K562 treated with DMSO at 1 percent for 4 hours (cell line): ENCODE measurements around the gene REC8. TPM values are rescaled to one million over a fixed set of nuclear protein-coding genes. Genes with fewer than 3 reads are reported as not detected.

Experiments
- total RNA-seq: library from RNA; unstranded; fragments of 300-600 nt; gene quantifications from 2 replicates; pipeline ENCODE4 v1.2.3, GENCODE V29; 2022; ENCODE audit not compliant: insufficient read depth

REC8 gene
- 5.1 and 7.1 TPM in 2 replicates for total RNA-seq

DNA sequence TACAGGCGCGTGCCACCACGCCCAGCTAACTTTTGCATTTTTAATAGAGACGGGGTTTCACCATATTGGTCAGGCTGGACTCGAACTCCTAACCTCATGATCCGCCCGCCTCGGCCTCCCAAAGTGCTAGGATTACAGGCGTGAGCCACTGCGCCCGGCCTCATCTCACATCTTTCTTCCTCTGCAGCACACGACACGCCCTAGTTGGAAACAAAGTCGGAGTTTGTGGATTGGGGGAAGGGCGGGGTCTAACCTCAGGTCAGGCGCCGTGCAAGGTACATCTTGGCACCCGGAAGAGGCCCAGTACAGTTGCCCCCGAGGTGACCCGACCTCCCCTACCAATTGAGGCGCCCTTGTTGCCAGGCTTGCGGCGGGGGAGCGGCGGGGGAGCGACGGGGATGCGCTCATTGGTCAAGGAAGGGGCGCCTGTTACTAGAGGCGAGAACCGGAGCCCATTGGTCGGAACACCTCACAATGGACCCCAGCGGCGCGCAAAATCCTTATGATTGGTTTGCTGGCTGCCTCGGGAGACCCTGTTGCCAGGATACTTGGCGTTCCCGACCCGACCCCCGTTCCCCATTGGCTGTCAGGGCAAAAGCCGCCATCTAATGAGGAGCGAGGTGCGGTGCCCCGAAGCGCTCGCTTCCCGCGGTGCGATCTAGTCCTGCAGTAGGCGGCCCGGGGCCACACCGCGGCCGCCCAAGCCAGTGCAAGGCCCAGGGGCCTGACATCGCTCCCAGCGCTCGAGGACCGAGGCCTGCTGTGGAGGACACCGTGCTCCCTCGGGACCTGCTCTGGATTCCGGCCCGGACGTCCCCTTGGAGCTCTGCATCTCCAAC is at the start of gene REC8:
REC8 (plus strand) TSS at position 659 of the 839 bp plus-strand sequence. CDS start 473 bp downstream, outside the sequence.

GRCh38 chr14:24130380-24130716 is 41.5 kb upstream of the REC8 start, which contains the start of gene FITM1:
Gene FITM1 (plus strand): TSS chr14:24130659. CDS start chr14:24131564, 905 bp downstream.

GRCh38 chr14:24135834-24136683 is 35.8 kb upstream of the REC8 start, which contains the start of gene PSME1:
Gene PSME1 (plus strand): TSS chr14:24136194. CDS start chr14:24136263, 69 bp downstream.

GRCh38 chr14:24141097-24141880 is 30.6 kb upstream of the REC8 start, which contains the start of gene EMC9:
Gene EMC9 (minus strand): TSS chr14:24141591. CDS start chr14:24141304, 287 bp downstream.

DNA sequence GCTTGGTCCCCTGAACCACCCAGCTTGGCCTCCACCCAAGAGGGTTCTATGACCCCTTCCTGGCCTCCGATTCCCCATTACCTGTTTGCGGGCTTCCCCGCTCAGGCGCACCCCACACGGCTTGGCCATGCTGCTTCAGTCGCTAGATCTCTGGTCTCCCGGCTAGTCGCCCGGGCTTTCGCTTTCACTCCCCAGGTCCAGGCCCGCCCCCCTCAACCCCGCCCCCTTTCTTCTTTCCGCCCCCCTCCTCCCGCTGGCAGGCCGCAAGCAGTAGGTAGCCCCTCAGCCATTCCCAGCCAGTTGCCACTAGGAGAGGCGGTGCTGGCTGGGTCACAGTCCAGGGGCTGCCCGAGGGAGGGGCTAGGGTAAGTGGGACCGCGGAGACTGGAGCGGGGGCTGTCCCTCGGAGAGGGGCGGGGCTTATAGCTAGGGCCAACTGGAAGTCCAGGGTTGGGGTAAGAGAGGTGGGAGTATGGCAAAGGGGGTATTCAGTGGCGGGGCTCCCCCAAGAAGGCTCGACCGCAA is 25.4 kb upstream of the REC8 start, which contains the start of gene PSME2:
PSME2 (minus strand) TSS at position 158 of the 525 bp plus-strand sequence; CDS start at position 129, 29 bp downstream.

DNA sequence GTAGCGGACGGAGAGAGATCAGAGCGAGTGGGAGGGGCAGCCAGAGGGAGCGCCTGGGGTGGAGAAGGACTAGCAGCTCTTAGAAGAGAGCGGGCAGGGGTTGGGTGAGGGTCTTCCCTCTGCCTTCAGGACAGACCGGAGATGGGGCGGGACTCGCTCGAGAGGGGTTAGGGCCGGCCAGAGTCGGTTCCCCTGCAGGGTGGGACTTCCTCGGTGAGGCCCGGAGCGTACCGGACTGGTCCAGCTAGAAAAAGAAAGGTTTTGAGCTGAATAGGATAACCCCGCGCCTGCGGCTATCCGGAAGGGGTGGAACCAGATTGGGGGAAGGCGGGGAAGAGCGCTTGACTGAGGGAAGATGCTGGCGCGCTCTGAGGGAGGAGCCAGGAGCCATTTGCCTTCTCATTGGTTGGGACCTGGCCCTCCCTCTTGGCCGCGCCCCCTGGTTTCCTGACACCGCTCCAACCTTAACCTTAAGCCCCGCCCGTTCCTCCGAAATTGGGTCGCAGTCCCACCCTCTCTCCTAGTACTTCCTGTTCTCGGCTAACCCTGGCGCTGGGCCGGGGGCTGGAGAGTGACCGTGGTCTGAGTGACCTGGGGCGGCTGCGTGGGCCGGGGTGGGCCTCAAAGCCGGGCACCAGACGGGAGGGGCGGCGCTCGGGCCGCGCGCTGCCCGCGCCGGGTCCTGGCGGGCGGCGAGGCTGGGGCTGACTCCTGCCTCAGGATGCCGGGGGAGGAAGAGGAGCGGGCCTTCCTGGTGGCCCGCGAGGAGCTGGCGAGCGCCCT is 24.7 kb upstream of the REC8 start, which contains the start of gene RNF31:
RNF31 (plus strand) TSS at position 521 of the 783 bp plus-strand sequence; CDS start at position 722, 201 bp downstream.

DNA sequence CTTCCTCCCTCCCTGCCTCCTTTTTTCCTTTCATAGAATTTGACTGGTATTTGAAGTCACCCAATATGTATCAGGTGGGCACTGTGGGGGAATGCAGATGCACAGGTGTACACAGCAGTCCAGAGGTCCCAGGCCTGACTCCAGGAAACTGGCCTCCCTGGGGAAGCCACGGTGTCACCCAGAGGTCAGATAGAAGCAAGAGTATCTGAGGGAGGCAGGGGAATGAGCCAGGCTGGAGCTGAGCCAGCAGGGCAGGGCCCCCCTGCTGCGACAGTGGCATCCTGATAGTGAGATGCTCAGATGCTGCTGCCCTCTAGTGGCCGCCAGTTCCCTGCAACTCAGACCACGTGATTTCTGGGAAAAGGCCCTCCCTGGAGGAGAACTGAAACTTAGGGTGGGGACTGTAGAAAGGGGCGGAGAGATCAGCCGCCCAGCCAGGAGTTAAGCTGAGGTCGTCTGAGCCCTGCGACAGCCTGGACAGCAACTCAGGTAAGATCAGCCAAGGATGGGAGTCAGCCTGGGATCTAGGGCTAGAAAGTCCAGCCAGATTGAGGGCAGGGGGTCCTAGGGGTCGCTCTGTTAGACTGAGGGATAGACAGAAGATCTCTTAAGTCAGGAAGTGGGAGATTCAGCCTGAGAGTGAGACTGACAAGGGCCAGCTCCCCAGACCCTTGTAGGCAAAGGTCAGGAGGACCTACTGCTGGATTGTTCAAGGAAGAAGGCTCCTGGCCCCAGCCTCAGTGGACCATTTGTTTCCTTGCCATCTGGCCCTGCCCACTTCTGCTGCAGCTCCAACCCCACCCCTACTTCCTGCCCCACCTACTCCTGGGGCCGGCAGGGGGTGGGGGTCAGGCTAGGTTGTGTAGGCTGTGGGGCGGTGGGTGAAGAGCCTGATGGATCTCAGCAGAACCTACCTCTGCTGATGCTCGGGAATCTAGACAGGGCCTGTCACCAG is 10.8 kb upstream of the REC8 start, which contains the start of gene IRF9:
IRF9 (plus strand) TSS at position 416 of the 955 bp plus-strand sequence. CDS start 880 bp downstream, outside the sequence.

DNA sequence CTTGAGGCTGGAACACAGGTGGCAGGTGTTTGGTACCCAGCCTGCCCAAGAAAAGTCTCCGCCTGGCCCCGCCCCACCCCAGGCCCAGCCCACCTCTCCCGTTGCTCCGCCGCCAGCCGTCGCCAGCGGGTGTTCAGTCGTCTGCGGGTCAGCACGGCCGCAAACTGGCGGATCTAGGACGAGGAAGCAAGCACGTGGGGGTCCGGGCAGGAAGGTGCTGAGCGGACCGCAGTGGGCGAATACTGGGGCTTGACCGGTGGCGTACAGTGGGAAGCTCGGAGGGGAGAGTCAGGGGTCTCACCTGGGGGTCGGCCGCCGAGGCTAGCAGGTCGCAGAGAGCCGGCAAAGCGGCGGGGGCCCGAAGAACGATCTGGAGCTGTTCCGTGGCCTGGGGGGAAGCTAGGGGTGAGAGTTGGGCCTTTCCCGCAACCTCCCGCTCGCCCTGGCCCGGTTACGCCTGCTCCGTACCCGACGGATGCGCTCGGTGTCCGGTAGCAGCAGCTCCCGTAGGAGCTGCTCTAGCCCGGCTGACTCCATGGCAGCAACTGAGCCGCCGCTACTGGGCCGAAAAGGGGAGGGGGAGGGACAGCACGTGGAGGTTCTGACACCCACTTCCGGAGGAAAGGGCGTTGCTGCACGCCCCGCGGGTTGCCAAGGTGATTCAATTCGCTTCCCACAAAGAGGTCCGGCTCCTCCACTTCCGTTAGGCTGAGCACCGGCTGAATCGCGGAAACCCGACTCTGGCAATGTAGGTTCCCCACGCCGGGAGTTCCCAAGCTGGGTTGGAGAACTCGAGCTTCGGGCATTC is 16.6 kb downstream of the REC8 start, which contains the start of gene IPO4:
IPO4 (minus strand) TSS at position 566 of the 808 bp plus-strand sequence; CDS start at position 537, 29 bp downstream.

GRCh38 chr14:24195186-24196070 is 23.5 kb downstream of the REC8 start, which contains the start of gene TM9SF1:
Gene TM9SF1 (minus strand): TSS chr14:24195441. CDS start chr14:24195019, 422 bp downstream.

DNA sequence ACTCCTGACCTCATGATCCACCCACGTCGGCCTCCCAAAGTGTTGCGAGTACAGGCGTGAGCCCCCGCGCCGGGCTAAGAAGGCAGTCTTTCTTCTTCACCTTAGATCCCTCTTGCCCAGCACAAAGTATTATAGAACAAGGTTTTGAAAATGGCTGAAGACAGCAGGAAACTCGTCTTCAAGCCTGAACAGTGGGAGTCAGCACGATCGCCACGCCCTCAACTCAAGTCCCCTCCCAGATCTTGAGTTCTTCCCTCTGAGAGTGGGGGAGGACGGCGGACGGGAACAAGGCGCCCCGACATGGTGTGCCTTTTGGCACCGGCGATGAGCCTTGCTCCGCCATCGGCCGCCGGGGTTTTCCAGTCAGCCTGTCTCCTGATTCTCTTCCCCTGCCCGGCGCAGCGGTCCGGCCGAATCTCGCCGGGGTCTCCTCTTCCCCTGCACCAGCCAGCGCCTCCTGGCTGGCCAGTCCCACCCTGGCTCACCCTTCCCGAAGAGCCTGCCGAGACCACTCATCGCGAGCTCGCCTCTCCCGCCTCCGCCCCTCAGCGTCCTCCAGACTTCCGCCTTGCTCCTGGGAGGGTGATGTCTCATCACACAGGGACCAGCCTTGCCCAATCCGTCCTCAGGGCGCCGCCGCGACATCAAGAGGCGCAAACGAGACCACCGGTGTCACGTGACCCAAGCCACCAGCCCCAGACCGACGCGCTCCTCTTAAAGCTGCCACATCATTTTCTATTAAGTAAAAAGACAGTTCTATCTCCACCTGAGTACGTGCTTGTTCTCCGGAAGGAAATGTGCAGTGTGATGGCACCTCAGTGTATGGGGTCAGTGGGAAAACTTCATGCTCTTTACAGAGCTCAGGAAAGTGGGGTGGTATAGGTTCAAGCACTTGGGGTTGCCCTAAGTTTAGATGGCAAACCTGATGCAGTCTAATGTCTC is 41.3 kb downstream of the REC8 start, which contains the start of gene CHMP4A:
CHMP4A (minus strand) TSS at position 565 of the 942 bp plus-strand sequence; CDS start at position 516, 49 bp downstream.

DNA sequence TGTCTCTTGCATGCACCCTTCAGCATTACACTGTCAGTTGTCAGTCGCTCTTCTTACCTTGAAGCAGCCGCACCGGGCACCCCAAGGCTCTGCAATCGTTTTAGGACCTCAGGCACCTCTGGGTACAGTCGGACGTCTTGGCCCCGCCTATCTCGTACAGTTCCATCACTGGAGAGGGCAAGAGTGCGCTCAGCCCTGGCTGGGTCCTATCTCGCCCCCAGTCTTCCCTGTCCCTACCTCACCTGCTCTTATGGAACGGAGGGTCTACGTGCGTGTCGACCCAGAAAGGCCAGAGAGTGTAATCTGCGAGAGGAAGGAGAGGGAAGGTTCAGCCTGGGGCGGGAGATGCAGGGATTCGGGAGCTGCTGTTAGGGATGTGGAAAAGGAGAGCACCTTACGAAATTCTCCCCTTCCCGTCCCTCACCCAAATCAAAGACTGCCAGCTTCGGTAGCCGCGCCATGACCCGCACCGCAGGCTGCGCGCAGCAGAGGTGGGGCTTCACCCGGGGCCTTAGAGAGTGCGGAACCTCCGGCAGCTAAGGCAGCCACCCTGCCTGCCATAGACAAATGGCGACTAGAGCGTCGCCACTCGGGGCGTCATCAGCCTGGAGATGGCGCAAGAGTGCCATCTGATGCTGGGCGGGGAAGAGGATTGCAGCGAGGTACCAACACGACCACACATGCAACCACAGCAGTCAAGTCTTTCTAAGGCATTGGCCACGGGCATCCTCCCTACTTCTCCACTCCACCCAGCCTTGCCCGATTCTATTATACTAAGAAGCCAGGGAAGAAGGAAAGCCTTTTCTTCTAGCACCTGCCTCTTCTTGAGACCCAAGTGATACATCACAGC is 43.8 kb downstream of the REC8 start, which contains the start of gene MDP1:
MDP1 (minus strand) TSS at position 572 of the 850 bp plus-strand sequence; CDS start at position 461, 111 bp downstream.

